ENCODE data around the gene USP44. TPM values are rescaled to one million over a fixed set of nuclear protein-coding genes. Genes with fewer than 3 reads are reported as not detected.
"Not testable (repeated sequence)": the region's sequence is repeated elsewhere in the genome, so short reads cannot be mapped to it uniquely, and the experiment has no call there.

Gene USP44
- total RNA-seq, 1 donor, result 0.36 TPM

DNA sequence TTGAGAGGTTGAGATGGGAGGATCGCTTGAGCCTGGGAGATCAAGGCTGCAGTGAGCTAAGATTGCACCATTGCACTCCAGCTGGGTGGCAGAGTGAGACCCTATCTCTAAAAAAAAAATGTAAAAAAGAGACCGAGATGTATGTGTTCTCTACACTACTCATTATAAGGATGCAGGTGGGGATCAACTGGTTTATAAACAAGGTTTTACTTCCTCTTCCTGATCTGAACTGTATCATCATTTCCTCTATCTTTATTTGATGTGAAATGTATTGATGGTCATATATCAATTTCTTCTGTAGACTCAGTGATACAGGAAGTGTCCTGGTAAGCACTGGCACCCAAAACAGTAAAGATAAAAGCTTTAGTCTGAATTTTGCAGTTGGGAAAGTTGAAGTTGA, 20.1 kb upstream of the USP44 start:
- H3K9me3 ChIP-seq (ENCODE audit: low read depth, low read length), result no peaks in the 10 kb centered on the region
- H4K20me1 ChIP-seq (ENCODE audit: insufficient read depth, low read length), result no peaks in the 10 kb centered on the region
- H3K4me1 ChIP-seq (ENCODE audit: insufficient read depth, low read length), result peaks cover 7% of the 10 kb centered on the region
- TF ChIP-seq, protein P1, sequence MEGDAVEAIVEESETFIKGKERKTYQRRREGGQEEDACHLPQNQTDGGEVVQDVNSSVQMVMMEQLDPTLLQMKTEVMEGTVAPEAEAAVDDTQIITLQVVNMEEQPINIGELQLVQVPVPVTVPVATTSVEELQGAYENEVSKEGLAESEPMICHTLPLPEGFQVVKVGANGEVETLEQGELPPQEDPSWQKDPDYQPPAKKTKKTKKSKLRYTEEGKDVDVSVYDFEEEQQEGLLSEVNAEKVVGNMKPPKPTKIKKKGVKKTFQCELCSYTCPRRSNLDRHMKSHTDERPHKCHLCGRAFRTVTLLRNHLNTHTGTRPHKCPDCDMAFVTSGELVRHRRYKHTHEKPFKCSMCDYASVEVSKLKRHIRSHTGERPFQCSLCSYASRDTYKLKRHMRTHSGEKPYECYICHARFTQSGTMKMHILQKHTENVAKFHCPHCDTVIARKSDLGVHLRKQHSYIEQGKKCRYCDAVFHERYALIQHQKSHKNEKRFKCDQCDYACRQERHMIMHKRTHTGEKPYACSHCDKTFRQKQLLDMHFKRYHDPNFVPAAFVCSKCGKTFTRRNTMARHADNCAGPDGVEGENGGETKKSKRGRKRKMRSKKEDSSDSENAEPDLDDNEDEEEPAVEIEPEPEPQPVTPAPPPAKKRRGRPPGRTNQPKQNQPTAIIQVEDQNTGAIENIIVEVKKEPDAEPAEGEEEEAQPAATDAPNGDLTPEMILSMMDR (IDR thresholded peaks at IDR 0.05; ENCODE audit: extremely low read depth, low read depth, low read length), result no peak
- no peak overlapping the region for H2AFZ ChIP-seq (ENCODE audit: low read length)
- H3K4me2 ChIP-seq (ENCODE audit: insufficient read depth, low read length), result no peak overlapping the region
- no peak overlapping the region for H3K4me3 ChIP-seq (ENCODE audit: insufficient read depth, low read length)
- no peaks in the 10 kb centered on the region for H3K79me2 ChIP-seq (ENCODE audit: insufficient read depth, low read length)
- no peak overlapping the region for H3K27ac ChIP-seq (ENCODE audit: low read depth, low read length)
- H3K36me3 ChIP-seq (ENCODE audit: insufficient read depth, low read length), result no peaks in the 10 kb centered on the region
- peaks cover 7% of the 10 kb centered on the region for H3K27me3 ChIP-seq (ENCODE audit: insufficient read depth, low read length)
- no peak for DNase-seq (ENCODE audit: insufficient read length, low spot score, missing footprints)

DNA sequence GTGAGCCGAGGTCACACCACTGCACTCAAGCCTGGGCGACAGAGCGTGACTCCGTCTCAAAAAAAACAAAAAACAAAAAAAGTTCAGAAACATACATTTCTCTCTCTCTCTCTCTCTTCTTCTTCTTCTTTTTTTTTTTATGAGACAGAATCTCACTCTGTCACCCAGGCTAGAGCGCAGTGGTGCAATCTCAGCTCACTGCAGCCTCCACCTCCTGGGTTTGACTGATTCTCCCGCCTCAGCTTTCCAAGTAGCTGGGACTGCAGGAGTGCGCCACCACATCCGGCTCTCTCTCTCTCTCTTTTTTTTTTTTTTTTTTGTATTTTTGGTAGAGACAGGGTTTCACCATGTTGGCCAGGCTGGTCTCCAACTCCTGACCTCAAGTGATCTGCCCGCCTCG, 16.8 kb upstream of the USP44 start:
- H3K4me3 ChIP-seq (ENCODE audit: insufficient read depth, low read length); DNase-seq (ENCODE audit: insufficient read length, low spot score, missing footprints); H3K9me3 ChIP-seq (ENCODE audit: low read depth, low read length); H3K4me2 ChIP-seq (ENCODE audit: insufficient read depth, low read length); H3K36me3 ChIP-seq (ENCODE audit: insufficient read depth, low read length); H3K27ac ChIP-seq (ENCODE audit: low read depth, low read length); H3K4me1 ChIP-seq (ENCODE audit: insufficient read depth, low read length); H3K79me2 ChIP-seq (ENCODE audit: insufficient read depth, low read length); H2AFZ ChIP-seq (ENCODE audit: low read length); H4K20me1 ChIP-seq (ENCODE audit: insufficient read depth, low read length); H3K27me3 ChIP-seq (ENCODE audit: insufficient read depth, low read length): not testable (repeated sequence)

DNA sequence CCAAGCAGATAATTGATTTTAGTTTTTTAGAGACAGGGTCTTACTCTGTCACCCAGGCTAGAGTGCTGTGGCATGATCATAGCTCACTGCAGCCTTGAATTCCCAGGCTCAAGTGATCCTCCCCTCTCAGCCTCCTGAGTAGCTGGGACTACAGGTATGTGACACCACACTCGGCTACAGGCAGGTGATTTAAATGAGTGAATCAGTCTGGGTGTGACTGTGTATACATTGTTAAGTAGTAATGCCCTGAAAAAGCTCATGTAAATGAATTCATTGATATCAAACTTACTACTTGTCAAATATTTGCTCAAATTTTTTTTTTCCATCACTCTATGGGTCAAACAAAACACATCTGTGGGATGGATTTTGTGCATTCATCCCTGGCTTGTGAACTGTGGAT, 6.3 kb upstream of the USP44 start:
- Histone ChIP-seq H3K27ac (ENCODE audit: low read depth, low read length) (no peak overlapping the region), H3K79me2 (ENCODE audit: insufficient read depth, low read length) (no peaks in the 10 kb centered on the region), H4K20me1 (ENCODE audit: insufficient read depth, low read length) (no peaks in the 10 kb centered on the region), H3K4me2 (ENCODE audit: insufficient read depth, low read length) (no peak overlapping the region), H3K9me3 (ENCODE audit: low read depth, low read length) (no peaks in the 10 kb centered on the region), H3K4me1 (ENCODE audit: insufficient read depth, low read length) (no peaks in the 10 kb centered on the region), H3K36me3 (ENCODE audit: insufficient read depth, low read length) (no peaks in the 10 kb centered on the region), H2AFZ (ENCODE audit: low read length) (no peak overlapping the region), H3K27me3 (ENCODE audit: insufficient read depth, low read length) (peaks cover 20% of the 10 kb centered on the region), H3K4me3 (ENCODE audit: insufficient read depth, low read length) (no peak overlapping the region)
- DNase-seq (ENCODE audit: insufficient read length, low spot score, missing footprints), result no peak
- TF ChIP-seq, protein P1 (IDR thresholded peaks at IDR 0.05; ENCODE audit: extremely low read depth, low read depth, low read length), result no peak

DNA sequence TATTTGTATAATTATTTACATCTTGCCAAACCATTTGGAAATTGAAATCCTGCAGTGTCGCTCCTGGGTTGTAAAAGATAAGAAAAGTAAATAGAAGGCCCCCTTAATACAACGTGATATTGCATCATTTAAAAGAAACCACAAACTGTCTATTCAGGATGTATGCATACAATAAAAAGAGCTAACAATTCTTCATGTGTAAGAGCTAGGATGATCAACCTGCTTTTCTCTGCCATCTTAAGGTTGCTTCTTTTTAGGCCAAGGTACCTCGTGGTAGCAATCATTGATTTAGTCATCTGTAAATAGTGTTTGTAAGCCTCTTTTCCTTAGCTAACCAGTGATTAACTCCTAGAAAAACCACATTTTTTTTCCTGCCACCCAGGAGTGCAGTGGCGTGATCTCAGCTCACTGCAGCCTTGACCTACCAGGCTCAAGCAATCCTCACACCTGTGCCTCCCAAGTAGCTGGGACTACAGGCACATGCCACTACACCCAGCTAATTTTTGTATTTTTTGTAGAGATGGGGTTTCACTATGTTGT, 3.3 kb upstream of the USP44 start:
- Histone ChIP-seq H3K4me1 (ENCODE audit: insufficient read depth, low read length) (no peaks in the 10 kb centered on the region), H2AFZ (ENCODE audit: low read length) (no peak overlapping the region), H3K9me3 (ENCODE audit: low read depth, low read length) (no peaks in the 10 kb centered on the region), H3K27ac (ENCODE audit: low read depth, low read length) (no peak overlapping the region), H3K36me3 (ENCODE audit: insufficient read depth, low read length) (no peaks in the 10 kb centered on the region), H4K20me1 (ENCODE audit: insufficient read depth, low read length) (no peaks in the 10 kb centered on the region), H3K79me2 (ENCODE audit: insufficient read depth, low read length) (no peaks in the 10 kb centered on the region), H3K4me3 (ENCODE audit: insufficient read depth, low read length) (no peak overlapping the region), H3K4me2 (ENCODE audit: insufficient read depth, low read length) (no peak overlapping the region), H3K27me3 (ENCODE audit: insufficient read depth, low read length) (peaks cover 50% of the 10 kb centered on the region)
- TF ChIP-seq, protein P1 (IDR thresholded peaks at IDR 0.05; ENCODE audit: extremely low read depth, low read depth, low read length), result no peak
- DNase-seq (ENCODE audit: insufficient read length, low spot score, missing footprints), result no peak

All from osteoblast (primary cell).